Eye (tissue), 1 donor: ENCODE data around the gene MUC5B.

Experiments used
- DNase-seq: peaks from one replicate; pipeline ENCODE4 v3.0.0-alpha.2; 2015

Gene MUC5B

GRCh38 chr11:1270476-1270875, 47.6 kb downstream of the MUC5B start:
- no peak for DNase-seq

GRCh38 chr11:1271002-1271401, 48.1 kb downstream of the MUC5B start:
- peak; percentile 58 for DNase-seq

- DNase-seq = no peak
Observed at GRCh38 chr11:1271406-1271805, 48.5 kb downstream of the MUC5B start.

GRCh38 chr11:1271927-1272326, 49.1 kb downstream of the MUC5B start:
- no peak for DNase-seq

GRCh38 chr11:1272531-1272930, 49.7 kb downstream of the MUC5B start:
- no peak for DNase-seq

- no peak for DNase-seq
Observed at GRCh38 chr11:1274501-1274900, 51.6 kb downstream of the MUC5B start.

GRCh38 chr11:1275021-1275420, 52.2 kb downstream of the MUC5B start:
- DNase-seq = no peak

- no peak for DNase-seq
Observed at GRCh38 chr11:1276041-1276790, 53.4 kb downstream of the MUC5B start.

GRCh38 chr11:1276866-1277615, 54.2 kb downstream of the MUC5B start:
- DNase-seq = no peak

- no peak for DNase-seq
Observed at GRCh38 chr11:1277936-1278512, 55.2 kb downstream of the MUC5B start.

GRCh38 chr11:1278766-1279673, 56.2 kb downstream of the MUC5B start:
- DNase-seq = no peak

- no peak for DNase-seq
Observed at GRCh38 chr11:1279674-1280055, 56.8 kb downstream of the MUC5B start.

GRCh38 chr11:1280116-1281035, 57.5 kb downstream of the MUC5B start:
- DNase-seq = no peak

GRCh38 chr11:1281326-1281973, 58.6 kb downstream of the MUC5B start:
- no peak for DNase-seq

GRCh38 chr11:1281974-1282365, 59.1 kb downstream of the MUC5B start:
- no peak for DNase-seq

GRCh38 chr11:1283091-1283511, 60.2 kb downstream of the MUC5B start:
- no peak for DNase-seq

- DNase-seq = no peak
Observed at GRCh38 chr11:1283906-1284305, 61.0 kb downstream of the MUC5B start.

GRCh38 chr11:1285316-1285744, 62.5 kb downstream of the MUC5B start:
- no peak for DNase-seq

GRCh38 chr11:1285876-1286275, 63.0 kb downstream of the MUC5B start:
- no peak for DNase-seq

GRCh38 chr11:1287928-1288327, 65.1 kb downstream of the MUC5B start:
- no peak for DNase-seq
